Suprapubic skin (tissue), 4 donors: ENCODE measurements around the gene DSTYK. TPM values are rescaled to one million over a fixed set of nuclear protein-coding genes. Genes with fewer than 3 reads are reported as not detected.

Source experiments
- DNase-seq, 2 donors: peaks; one replicate each; pipeline ENCODE4 v3.0.0-alpha.2; 2019; ENCODE audit warnings: low spot score in 2 of 2
- H3K27ac ChIP-seq: fragments of 200-600 bp; sonication (generic); one replicate; pipeline ENCODE4 v1.5.1; 2019
- H3K27me3 ChIP-seq: fragments of 200-600 bp; sonication (generic); one replicate; pipeline ENCODE4 v1.5.1; 2019
- H3K36me3 ChIP-seq: fragments of 200-600 bp; sonication (generic); one replicate; pipeline ENCODE4 v1.5.1; 2019
- H3K4me1 ChIP-seq: fragments of 200-600 bp; sonication (generic); one replicate; pipeline ENCODE4 v1.5.1; 2019
- H3K4me3 ChIP-seq: fragments of 200-600 bp; sonication (generic); one replicate; pipeline ENCODE4 v1.5.1; 2019; ENCODE audit warnings: mild to moderate bottlenecking
- H3K9me3 ChIP-seq: fragments of 200-600 bp; sonication (generic); one replicate; pipeline ENCODE4 v1.5.1; 2019
- EP300 ChIP-seq: sonication (generic); formaldehyde crosslinking; IDR thresholded peaks from one replicate; pipeline ENCODE4 v1.6.1; 2017; ENCODE audit warnings: antibody characterized with exemption
- POLR2A ChIP-seq, 2 donors: fragments of 450-650 bp; IDR thresholded peaks; one replicate each; pipeline ENCODE4 v1.6.1; 2017; ENCODE audit warnings: antibody characterized with exemption in 2 of 2, mild to moderate bottlenecking in 2 of 2, moderate library complexity in 2 of 2
- POLR2AphosphoS5 ChIP-seq, 3 donors: sonication (generic); formaldehyde crosslinking; IDR thresholded peaks; one replicate each; pipeline ENCODE4 v1.6.1; 2017; ENCODE audit warnings: antibody characterized with exemption in 3 of 3
- WGBS: methylation state at CpG from one replicate; pipeline ENCODE4 v1.1.5; 2018; 5-methylcytosine and 5-hydroxymethylcytosine counted together
- total RNA-seq, 4 donors: library from RNA; depleted of rRNA; stranded (reverse); fragments of >200 nt; gene quantifications; one replicate each; pipeline ENCODE4 v1.1.0, GENCODE V29; 2016
- TF ChIP-seq, protein P1 (sequence below), 2 donors: fragments of 200-600 bp in 1 of 2; fragments of 450-650 bp in 1 of 2; sonication (generic) in 1 of 2; IDR thresholded peaks; one replicate each; pipeline ENCODE4 v1.5.1; 2016 to 2019; ENCODE audit warnings: antibody characterized with exemption in 2 of 2, mild to moderate bottlenecking in 1 of 2, moderate library complexity in 1 of 2

Gene DSTYK
- total RNA-seq, 4 donors from 2014 or later, result 12.3 to 19.5 (median 17.4) TPM

- Histone ChIP-seq H3K4me3 (no peak overlapping the region), H3K36me3 (peaks cover 8% of the 10 kb centered on the region), H3K4me1 (peaks cover 46% of the 10 kb centered on the region), H3K9me3 (no peaks in the 10 kb centered on the region), H3K27ac (peak overlapping the region; percentile 60), H3K27me3 (no peaks in the 10 kb centered on the region)
- no peak for DNase-seq
- TF ChIP-seq POLR2A (IDR thresholded peaks at IDR 0.05), result no peak
- TF ChIP-seq POLR2AphosphoS5 (IDR thresholded peaks at IDR 0.05), result no peak
- TF ChIP-seq, protein P1, sequence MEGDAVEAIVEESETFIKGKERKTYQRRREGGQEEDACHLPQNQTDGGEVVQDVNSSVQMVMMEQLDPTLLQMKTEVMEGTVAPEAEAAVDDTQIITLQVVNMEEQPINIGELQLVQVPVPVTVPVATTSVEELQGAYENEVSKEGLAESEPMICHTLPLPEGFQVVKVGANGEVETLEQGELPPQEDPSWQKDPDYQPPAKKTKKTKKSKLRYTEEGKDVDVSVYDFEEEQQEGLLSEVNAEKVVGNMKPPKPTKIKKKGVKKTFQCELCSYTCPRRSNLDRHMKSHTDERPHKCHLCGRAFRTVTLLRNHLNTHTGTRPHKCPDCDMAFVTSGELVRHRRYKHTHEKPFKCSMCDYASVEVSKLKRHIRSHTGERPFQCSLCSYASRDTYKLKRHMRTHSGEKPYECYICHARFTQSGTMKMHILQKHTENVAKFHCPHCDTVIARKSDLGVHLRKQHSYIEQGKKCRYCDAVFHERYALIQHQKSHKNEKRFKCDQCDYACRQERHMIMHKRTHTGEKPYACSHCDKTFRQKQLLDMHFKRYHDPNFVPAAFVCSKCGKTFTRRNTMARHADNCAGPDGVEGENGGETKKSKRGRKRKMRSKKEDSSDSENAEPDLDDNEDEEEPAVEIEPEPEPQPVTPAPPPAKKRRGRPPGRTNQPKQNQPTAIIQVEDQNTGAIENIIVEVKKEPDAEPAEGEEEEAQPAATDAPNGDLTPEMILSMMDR (IDR thresholded peaks at IDR 0.05), result no peak
- no peak for TF ChIP-seq EP300
- 43% methylated on average over 9 of the region's 9 CpGs for WGBS
These were observed 20.5 kb downstream of the DSTYK start for GRCh38 chr1:205190845-205191577.

GRCh38 chr1:205189131-205189530 is 22.4 kb downstream of the DSTYK start:
- H3K9me3 ChIP-seq, result no peaks in the 10 kb centered on the region
- no peak for DNase-seq
- H3K4me1 ChIP-seq, result peaks cover 48% of the 10 kb centered on the region
- TF ChIP-seq EP300 (no peak), POLR2AphosphoS5 (IDR thresholded peaks at IDR 0.05) (no peak), POLR2A (IDR thresholded peaks at IDR 0.05) (no peak)
- TF ChIP-seq, protein P1 (IDR thresholded peaks at IDR 0.05), result no peak
- WGBS, result 63% methylated on average over 2 of the region's 2 CpGs
- no peak overlapping the region for H3K27ac ChIP-seq
- H3K4me3 ChIP-seq, result no peak overlapping the region
- H3K36me3 ChIP-seq, result peaks cover 16% of the 10 kb centered on the region
- H3K27me3 ChIP-seq, result no peaks in the 10 kb centered on the region

- H3K9me3 ChIP-seq, result no peaks in the 10 kb centered on the region
- H3K27ac ChIP-seq, result no peak overlapping the region
- 62% methylated on average over 2 of the region's 2 CpGs for whole genome bisulfite sequencing
- no peaks in the 10 kb centered on the region for H3K27me3 ChIP-seq
- peaks cover 54% of the 10 kb centered on the region for H3K4me1 ChIP-seq
- peaks cover 16% of the 10 kb centered on the region for H3K36me3 ChIP-seq
- no peak overlapping the region for H3K4me3 ChIP-seq
- DNase-seq, result no peak
- no peak for TF ChIP-seq POLR2A (IDR thresholded peaks at IDR 0.05)
- no peak for TF ChIP-seq EP300
- TF ChIP-seq POLR2AphosphoS5 (IDR thresholded peaks at IDR 0.05), result no peak
- TF ChIP-seq, protein P1 (IDR thresholded peaks at IDR 0.05), result no peak
These were observed 22.9 kb downstream of the DSTYK start for GRCh38 chr1:205188596-205188995.

DNA sequence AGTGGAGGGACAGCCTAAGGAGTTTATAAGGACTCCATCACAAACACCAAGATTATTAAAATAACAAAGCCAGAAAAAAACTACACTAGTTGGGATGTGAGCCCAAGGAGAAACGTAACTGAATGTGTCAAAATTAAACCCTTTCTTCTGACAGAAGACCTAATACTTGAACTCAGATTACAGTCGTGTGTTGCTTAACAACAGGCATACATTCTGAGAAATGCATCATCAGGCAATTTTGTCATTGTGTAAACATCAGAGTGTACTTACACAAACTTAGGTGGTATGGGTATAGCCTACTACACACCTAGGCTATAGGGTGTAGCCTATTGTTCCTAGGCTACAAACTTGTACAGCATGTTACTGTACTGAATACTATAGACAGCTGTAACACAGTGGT is 23.4 kb downstream of the DSTYK start:
- no peak for DNase-seq
- no peak overlapping the region for H3K4me3 ChIP-seq
- H3K4me1 ChIP-seq, result peaks cover 59% of the 10 kb centered on the region
- peaks cover 16% of the 10 kb centered on the region for H3K36me3 ChIP-seq
- H3K27ac ChIP-seq, result no peak overlapping the region
- no peak for TF ChIP-seq POLR2AphosphoS5 (IDR thresholded peaks at IDR 0.05)
- TF ChIP-seq EP300, result no peak
- no peak for TF ChIP-seq POLR2A (IDR thresholded peaks at IDR 0.05)
- TF ChIP-seq, protein P1 (IDR thresholded peaks at IDR 0.05), result no peak
- WGBS, result 68% methylated on average over 2 of the region's 2 CpGs
- no peaks in the 10 kb centered on the region for H3K9me3 ChIP-seq
- H3K27me3 ChIP-seq, result no peaks in the 10 kb centered on the region

- no peak for TF ChIP-seq POLR2A (IDR thresholded peaks at IDR 0.05)
- TF ChIP-seq POLR2AphosphoS5 (IDR thresholded peaks at IDR 0.05), result no peak
- TF ChIP-seq EP300, result no peak
- TF ChIP-seq, protein P1 (IDR thresholded peaks at IDR 0.05), result no peak
- Histone ChIP-seq H3K4me1 (peaks cover 55% of the 10 kb centered on the region), H3K27ac (no peak overlapping the region), H3K9me3 (no peaks in the 10 kb centered on the region), H3K36me3 (peaks cover 16% of the 10 kb centered on the region), H3K27me3 (no peaks in the 10 kb centered on the region), H3K4me3 (no peak overlapping the region)
- WGBS, result 94% methylated on average over 8 of the region's 10 CpGs
- DNase-seq, result no peak
These were observed 24.1 kb downstream of the DSTYK start for GRCh38 chr1:205187420-205187819.
